Measurements from ENCODE around the gene C16orf54.
"Not testable (repeated sequence)": the region's sequence is repeated elsewhere in the genome, so short reads cannot be mapped to it uniquely, and the experiment has no call there.

C16orf54 gene

GRCh38 chr16:29760567-29761279 lies 14.9 kb upstream of the C16orf54 start:
- no peak overlapping the region for H3K4me3 ChIP-seq (ENCODE audit: low read depth, low read length)
- TF ChIP-seq CTCF (IDR thresholded peaks at IDR 0.05; ENCODE audit: low read depth, low read length): no peak

GRCh38 chr16:29757950-29758466 lies 12.2 kb upstream of the C16orf54 start:
- no peak for TF ChIP-seq CTCF (IDR thresholded peaks at IDR 0.05; ENCODE audit: low read depth, low read length)
- no peak overlapping the region for H3K4me3 ChIP-seq (ENCODE audit: low read depth, low read length)

- not testable (repeated sequence) for H3K4me3 ChIP-seq (ENCODE audit: low read depth, low read length)
Measured at GRCh38 chr16:29757086-29757485, 11.3 kb upstream of the C16orf54 start.

GRCh38 chr16:29756654-29757053 lies 10.9 kb upstream of the C16orf54 start:
- no peak for TF ChIP-seq CTCF (IDR thresholded peaks at IDR 0.05; ENCODE audit: low read depth, low read length)

GRCh38 chr16:29753516-29753915 lies 7.7 kb upstream of the C16orf54 start:
- TF ChIP-seq CTCF (IDR thresholded peaks at IDR 0.05; ENCODE audit: low read depth, low read length): no peak
- H3K4me3 ChIP-seq (ENCODE audit: low read depth, low read length): no peak overlapping the region

More at GRCh38 chr16:29756654-29757053, 10.9 kb upstream of the C16orf54 start:
- H3K4me3 ChIP-seq (ENCODE audit: low read depth, low read length): no peak overlapping the region

- not testable (repeated sequence) for H3K4me3 ChIP-seq (ENCODE audit: low read depth, low read length)
Measured at GRCh38 chr16:29748760-29749149, 3.0 kb upstream of the C16orf54 start.

- no peak for TF ChIP-seq CTCF (IDR thresholded peaks at IDR 0.05; ENCODE audit: low read depth, low read length)
- H3K4me3 ChIP-seq (ENCODE audit: low read depth, low read length): no peak overlapping the region
Measured at GRCh38 chr16:29747947-29748759, 2.4 kb upstream of the C16orf54 start.

GRCh38 chr16:29746518-29746917 lies 728 bp upstream of the C16orf54 start:
- not testable (repeated sequence) for H3K4me3 ChIP-seq (ENCODE audit: low read depth, low read length)

Measured in WI38 (cell line).